HG03558 (cell line): ENCODE data around the gene PIWIL4.
"Not testable (repeated sequence)": the region's sequence is repeated elsewhere in the genome, so short reads cannot be mapped to it uniquely, and the experiment has no call there.

Experiments used
- ATAC-seq: cut with Tn5 transposase; IDR thresholded peaks from one replicate; pipeline ENCODE4 v1.9.1; 2021; ENCODE audit warnings: moderate number of reproducible peaks; ENCODE audit not compliant: unreplicated experiment; ENCODE audit errors: extremely low read depth

The PIWIL4 gene

DNA sequence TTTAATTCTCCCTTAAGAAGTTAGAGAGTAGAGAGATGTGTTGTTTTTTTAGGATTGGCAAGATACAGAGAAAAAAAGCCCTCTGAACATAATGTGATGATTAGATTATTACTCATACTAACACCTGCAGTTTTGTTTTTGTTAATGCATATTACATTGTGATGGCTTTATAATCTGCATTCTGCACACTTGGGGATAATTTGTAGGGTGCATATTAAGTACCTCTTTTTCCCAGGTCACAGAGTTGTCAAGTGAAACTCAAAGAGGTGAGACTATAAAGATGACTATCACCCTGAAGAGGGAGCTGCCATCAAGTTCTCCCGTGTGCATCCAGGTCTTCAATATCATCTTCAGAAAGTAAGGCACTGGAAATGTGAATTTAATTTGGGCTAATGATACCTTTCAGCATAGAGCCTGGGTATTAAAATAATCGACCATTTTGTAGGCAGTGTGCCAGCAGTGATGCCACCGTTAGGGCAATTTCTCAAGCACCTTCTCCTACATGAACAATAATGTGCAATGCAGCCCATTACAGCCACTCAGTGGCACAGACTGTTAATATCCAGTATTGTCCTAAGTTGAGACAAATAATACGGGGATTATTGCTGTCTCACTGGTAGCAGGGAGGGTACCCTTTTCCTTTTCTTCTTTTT, 16.2 kb downstream of the PIWIL4 start:
- ATAC-seq = no peak

DNA sequence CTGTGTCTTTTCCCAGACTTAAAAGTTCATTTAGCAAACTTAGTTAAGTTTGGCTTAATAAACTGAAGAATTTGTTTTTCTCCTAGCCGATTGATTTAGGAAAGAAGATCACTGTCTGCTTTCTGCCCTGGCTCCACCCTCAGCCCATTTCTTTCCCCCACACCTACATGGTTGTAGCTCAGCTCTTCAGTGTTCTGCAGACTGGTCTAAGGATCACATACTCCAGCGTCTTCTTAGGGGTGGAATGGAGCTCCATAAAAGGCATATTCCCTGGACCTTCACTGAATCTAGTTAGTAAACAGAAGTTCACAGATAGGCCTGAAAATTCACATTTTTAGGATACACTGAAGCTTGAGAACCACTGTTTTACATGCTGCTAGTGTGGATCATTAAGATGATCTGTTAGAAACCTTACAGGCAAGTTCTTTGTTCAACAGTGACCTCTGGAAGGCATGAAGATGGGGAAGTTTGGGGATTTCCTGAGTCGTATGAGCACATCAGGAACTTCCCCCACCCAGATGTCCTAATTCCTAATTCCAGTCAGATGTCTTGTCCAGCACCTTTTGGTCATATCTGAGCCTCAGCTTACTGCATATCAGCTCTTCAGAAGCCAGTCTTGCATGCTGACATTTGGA, 16.8 kb downstream of the PIWIL4 start:
- no peak for ATAC-seq

DNA sequence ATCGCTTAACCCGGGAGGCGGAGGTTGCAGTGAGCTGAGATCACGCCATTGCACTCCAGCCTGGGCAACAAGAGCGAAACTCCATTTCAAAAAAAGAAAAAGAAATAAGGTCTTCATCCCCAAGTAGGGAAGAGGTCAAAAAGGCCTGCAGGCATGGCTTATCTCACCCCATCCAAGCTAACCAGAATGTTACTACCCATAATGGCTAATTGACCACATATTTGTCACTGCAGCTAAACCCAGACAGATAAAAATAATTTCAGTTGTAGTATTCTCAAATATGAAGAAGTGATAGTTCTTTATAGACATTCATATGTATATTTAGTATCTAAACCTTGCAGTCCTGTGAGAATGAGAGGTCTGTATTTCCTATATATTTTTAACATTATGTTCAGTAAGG, 17.8 kb downstream of the PIWIL4 start:
- ATAC-seq = no peak

DNA sequence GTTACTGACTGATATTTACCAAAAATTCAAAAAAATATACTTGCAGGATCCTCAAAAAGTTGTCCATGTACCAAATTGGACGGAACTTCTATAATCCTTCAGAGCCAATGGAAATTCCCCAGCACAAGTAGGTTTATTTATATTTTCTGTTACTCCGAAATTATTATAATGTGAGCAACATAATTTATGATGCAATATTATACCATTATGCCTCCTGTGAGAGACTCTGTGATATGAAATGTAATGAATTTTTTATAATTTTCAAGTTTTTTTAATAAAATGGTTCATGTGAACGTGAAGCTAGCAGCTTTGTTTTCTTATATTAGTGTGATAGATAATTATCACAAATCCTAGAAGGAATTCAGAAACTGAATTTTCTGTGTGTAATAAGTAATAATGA, 18.2 kb downstream of the PIWIL4 start:
- no peak for ATAC-seq

DNA sequence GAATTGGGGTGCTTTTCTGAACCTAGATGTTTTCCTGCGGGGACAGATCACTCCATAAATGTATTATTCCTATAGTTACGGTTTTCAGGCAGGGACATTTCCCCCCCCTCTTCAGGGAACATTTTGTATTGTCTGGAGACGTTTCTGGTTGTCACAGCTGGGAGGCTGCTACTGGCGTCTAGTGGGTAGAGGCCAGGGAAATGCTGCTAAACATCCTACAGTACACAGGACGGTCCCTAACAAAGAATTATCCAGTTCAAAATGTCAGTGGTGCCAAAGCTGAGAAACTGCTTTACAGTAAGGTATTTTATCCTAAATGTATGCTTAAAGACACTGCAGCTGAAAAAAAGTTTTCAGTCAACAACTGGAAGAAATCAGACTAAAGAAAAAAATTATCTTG, 19.4 kb downstream of the PIWIL4 start:
- ATAC-seq = no peak

DNA sequence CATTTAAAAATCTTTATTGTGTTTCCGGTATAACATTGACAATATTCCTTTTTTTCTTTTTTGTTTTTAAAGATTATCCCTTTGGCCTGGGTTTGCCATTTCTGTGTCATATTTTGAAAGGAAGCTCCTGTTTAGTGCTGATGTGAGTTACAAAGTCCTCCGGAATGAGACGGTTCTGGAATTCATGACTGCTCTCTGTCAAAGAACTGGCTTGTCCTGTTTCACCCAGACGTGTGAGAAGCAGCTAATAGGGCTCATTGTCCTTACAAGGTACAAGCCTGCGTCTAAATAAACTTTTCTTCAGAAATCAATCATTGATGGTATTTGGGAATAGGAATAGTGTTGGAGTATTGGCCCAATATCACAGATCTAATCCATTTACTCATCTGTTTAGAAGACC, 19.8 kb downstream of the PIWIL4 start:
- no peak for ATAC-seq

DNA sequence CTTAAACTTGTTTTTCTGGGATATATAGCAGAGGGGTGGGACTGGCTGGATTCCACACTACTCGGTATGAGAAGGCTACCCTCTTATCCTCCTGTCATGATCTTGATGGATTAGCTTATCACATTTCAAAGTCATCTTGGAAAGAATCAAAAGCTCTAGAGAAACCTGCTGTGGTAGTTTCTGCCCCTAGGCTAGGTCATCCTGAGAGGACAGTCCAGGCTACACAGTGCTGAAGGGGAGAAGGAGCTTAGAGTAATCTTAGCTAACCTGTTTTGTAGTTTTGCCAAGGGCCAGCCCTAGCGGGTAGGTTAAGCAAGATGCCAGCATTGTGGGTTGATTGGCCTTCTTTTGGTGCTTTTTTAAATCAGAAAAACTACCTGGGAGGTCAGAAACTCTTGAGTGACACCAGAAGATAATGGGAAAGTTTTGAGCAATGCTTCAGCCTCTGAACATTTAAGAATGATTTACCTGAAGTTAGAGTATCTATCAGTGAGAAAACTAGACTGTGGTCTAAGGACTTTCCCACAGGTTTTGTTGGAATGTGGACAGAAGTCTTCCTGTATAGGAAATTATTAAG, 21.3 kb downstream of the PIWIL4 start:
- no peak for ATAC-seq

DNA sequence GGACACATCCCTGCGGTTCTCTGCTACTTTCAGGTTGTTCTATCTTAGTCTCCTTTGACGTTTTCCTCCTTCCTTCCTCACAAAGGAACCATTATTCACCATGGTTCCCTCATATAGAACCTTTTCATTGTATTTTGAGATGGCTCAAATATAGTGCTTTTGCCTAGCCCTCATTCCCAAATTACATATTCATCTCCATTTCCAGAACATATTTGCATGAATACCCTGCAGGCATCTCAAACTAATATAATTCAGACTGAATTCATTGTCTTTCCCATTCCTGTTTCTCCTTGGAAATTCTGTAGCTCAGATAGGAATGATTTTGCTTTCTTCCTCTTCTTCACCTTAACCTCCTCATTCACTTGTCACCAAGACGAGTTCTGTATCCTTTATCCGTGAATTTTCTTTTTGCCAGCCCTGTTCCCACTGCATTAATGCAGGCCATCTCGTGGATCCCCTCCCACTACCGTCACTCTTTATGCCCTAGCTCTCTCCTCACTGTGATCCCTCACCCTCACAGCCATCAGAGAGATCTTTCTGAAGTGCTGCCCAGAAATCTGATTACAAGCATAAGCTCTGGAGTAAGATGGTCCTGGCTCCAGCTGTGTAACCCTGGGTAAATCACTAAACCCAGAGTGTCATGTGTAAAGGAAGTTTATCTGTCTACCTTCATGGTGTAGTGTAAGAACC, 23.3 kb downstream of the PIWIL4 start:
- ATAC-seq = no peak

DNA sequence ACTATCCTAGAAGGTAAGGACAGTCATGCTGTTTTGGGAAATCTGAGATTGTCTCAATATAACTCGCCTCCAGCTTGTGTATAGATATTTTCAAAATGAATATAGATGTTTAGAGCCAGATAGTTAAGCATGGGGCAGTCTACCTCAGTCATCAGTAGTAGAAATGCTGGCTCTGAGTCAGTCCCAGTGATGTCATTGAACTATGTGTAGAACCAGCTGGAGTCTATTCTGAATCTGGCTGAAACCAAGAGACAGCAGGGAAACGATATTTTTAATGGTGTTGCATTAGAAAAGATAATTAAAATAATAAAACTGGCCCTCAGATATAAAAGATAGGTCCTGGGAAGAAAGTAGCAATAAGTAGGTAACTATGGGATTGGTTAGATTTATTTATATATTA, 25.9 kb downstream of the PIWIL4 start:
- peak; percentile 51 for ATAC-seq

DNA sequence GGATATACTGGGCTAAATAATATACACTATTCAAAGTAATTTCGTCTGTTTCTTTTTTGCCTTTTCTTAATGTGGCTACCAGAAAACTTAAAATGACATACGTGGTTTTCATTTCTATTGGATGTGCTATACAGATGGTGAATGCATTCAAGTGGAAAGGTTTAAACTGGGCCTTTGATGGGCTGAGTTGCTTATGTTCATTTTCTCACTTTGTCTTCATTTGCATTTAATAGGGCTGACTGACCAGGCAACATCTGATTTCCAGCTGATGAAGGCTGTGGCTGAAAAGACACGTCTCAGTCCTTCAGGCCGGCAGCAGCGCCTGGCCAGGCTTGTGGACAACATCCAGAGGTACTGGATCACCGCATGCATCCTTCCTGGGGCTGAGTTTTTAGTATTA, 27.9 kb downstream of the PIWIL4 start:
- peak; percentile 43 for ATAC-seq

DNA sequence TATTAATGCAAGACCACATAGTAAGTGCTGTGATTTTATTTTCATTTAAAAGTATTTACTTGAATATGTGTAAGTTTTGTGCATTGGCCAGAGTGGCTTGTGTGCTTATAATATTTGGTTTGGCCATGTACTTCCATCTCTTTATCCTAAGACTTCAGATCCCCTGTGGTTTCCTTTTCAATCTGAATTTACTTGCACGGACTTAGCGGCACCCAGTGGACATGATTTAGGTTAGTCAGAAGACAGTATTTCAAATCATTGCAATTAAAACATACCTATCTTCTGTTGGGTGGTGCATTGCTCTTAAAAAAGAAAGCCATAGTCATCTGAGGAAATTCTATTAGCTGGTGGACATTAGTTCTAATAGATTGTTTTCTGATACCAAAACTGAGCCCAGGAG, 30.7 kb downstream of the PIWIL4 start:
- no peak for ATAC-seq

DNA sequence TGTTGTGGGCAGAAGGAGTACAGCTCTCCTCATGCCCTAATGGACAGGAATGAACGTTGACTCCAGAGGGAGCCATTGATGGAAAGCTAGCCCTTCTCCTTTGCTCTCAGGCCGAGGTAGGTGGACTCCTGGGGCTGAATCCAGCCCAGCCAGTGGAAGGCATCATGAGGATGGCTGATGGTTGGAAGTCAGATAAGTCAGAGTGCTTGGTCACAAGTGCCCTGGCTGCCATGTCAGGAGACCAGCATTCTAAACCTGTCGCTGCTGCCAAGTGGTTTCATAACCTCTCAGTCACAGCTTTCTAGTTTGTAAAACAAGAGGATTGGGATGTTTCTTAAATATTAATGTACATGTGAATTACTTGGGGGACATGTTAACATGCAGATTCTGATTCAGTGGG, 32.3 kb downstream of the PIWIL4 start:
- ATAC-seq = no peak

DNA sequence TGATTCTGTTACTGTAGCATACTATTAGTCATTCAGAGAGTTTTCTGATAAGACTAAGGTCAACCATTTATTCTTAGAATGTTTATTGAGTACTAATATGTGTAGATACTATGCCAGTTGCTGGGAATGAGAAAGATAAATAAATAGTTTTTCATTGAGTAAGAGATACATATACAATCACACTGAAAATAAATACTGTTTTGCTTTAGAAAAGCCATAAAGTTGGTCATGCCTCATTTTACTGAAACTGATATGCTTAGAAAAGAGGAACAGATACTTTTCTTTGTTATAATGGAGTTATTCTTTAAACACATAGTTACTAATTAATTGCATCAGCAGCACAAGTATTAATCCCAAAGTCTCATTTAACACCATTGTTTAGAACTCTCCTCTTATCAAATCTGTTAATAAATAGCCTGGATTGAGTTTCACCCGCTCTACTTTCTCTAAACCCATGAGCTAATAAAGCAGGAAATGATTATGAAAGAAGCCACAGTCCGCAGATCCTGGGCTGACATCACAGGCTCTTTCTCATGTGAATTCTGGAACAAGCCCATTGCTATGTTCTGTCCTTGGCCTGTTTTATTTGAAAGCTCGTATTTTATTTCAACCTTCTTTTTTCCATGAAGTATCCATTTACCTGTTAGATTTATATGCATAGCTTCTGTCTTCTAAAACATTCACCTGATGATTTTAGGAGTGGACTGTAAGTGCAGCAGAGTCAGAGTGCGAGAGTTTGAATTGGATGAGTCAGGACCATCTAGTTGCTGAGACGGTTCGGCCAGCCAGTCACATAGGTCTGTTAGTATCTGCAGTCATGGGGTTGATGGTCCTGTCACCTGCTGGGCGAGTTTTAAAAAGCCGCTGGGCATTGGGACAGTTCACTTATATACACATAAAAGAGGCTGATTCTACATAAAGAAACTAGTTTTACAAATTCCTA, 35.5 kb downstream of the PIWIL4 start:
- peak; percentile 83 for ATAC-seq

DNA sequence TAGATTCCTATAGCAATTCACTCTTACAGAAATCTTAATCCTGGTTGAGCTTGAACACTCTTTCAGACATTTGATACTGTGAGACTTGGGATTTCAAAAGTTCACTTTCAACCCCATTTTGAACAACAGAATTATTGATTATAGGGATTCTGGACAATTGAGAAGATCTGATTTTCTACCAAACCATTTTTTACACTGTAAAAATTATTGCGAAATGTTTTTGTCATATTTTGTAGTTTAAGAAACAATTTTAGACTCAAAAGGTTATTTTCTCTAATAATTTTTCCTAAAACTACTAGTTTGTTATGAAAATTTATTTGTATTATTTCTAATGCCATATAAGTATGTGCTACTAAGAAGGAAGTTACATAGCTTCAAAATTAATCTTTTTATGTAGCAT, 36.4 kb downstream of the PIWIL4 start:
- no peak for ATAC-seq

DNA sequence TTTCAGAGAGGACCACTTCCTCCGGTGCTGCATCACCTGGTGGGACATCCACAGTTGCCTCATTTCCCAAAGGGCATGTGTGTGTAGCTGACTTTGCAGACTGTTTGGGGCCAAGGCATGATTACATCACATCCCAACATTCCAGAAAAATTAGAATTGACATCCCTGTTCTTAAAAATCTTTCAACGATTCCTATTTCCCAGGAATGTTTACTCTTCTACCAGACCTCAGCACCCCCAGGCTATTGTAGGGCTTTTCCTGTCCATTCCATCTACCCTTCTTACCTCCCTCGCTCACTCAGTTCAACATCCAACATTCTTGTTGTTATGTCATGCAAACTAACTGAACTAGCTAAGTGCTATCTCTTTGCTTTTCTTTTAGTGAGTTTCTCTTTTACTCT, 37.3 kb downstream of the PIWIL4 start:
- ATAC-seq = no peak

DNA sequence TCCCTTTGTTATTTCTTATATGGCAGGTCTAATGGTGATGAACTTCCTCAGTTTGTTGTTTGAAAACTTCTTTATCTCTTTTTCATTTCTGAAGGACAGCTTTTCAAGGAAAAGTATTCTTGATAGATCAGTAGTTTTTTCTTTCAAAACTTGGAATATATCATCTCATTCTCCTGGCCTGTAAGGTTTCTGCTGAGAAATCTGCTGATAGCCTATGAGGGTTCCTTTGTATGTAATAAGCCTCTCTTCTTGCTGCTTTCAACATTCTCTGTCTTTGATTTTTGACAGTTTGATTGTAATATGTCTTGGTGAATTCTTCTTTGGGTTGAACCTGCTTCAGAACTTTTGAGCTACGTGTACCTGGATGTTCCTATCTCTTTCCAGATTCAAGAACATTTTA, 46.0 kb downstream of the PIWIL4 start:
- no peak for ATAC-seq

DNA sequence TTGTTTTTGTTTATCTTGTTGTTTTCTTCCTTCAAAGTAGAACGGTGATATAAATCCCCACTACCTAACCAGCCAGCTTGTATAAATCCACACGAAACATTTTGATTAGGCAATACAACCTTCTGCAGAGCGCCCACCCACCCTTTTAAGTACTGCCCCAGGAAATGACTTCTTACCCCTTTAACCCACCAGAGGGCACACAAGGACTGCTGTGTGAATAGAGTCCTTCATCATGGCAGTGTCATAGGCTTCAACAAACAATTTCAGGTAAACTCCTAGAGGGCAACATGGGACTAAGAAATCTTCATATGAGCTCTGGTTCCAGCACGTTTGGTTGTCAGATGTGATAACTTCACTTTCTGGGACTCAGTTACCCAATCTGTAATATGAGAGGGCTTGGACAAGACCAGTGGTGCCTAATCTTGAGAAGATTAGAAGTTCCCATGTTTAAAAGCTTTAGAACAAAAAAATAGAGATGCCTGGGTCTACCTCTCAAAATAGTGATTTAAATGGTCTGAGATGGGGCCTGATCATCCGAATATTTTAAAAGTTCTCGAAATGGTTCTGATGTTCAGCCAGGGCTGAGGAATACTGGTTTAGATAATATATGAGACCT, 56.1 kb downstream of the PIWIL4 start:
- no peak for ATAC-seq

DNA sequence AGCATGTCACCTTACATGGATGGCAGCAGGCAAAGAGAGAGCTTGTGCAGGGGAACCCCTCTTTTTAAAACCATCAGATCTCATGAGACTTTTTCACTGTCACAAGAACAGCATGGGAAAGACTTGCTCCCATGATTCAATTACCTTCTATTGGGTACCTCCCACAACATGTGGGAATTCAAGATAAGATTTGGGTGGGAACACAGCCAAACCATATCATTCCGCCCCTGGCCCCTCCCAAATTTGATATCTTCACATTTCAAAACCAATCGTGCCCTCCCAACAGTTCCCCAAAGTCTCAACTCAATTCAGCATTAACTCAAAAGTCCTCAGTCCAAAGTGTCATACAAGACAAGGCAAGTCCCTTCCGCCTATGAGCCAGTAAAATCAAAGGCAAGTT, 58.3 kb downstream of the PIWIL4 start:
- ATAC-seq = not testable (repeated sequence)

DNA sequence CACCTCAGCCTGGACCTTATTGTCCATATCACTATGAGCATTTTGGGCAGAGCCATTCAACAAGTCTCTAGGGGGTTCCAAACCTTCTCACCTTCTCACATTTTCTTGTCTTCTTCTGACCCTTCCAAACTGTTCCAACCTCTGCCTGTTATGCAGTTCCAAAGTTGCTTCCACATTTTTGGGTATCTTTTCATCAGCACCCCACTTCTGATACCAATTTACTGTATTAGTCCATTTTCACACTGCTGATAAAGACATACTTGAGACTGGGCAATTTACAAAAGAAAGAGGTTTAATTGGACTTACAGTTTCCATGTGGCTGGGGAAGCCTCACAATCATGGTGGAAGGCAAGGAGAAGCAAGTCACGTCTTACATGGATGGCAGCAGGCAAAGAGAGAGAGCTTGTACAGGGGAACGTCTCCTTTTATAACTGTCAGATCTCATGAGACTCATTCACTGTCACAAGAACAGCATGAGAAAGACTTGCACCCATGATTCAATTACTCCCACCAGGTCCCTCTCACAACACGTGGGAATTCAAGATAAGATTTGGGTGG, 59.9 kb downstream of the PIWIL4 start:
- not testable (repeated sequence) for ATAC-seq

DNA sequence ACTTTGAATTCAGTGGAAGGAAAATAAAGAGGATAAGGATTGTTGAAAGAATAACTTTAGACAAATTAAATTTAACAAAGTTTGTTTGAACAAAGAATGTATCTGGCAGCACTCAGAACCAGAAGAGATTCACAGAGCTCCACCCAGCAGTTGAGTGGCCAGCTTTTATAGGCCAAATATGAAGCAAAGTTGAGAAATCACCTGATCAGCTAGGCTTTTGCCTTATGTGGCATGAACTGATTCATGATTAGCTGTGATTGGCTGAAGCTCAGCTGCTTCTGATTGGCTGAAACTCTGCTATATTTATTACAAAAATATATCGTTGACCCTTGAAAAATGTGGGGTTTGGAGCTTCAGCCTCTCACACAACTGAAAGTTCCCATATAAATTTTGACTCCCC, 62.6 kb downstream of the PIWIL4 start:
- no peak for ATAC-seq
